ENCODE results near the gene FETUB.
"Not testable (repeated sequence)": the region's sequence is repeated elsewhere in the genome, so short reads cannot be mapped to it uniquely, and the experiment has no call there.

The FETUB gene

DNA sequence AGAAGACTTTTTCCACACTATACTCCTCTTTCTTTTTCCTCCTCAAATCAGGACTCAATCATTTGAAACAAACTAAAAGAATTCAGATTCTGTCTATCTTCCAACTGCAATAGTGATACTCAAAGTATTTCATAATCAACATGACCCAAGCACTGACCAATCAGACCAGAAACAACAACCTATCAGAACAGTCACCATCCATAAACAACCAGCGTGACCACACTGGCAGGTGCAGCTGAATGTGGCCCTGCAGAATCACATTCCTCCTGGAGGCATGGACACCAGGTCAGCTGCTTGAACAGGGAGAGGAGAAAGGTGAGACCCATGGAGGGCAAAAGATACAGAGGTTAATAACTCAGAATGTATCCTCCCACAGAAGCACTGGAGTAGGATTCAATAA is 39.0 kb downstream of the FETUB start:
- DNase-seq (ENCODE audit: low read depth) = no peak

DNA sequence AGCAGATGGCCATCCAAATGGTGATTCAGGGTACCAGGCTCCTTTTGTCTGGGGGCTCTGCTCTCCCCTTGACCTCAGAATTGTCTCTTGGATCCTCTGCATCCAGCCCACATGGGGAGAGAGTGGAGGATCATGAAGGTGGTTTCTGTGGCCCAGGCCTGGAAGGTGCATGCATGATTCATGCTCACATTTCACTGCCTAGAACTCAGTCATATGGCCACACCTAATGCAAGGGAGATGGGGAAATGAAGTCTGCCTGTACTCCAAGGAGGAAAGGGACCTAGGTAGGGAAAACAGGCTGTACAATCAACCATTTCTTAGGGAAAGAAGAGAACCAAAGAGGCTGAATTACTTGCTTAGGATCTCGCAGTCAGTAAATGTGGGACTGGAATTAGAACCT is 40.7 kb downstream of the FETUB start:
- no peak for DNase-seq (ENCODE audit: low read depth)

- no peak for DNase-seq (ENCODE audit: low read depth)
Measured at GRCh38 chr3:186682812-186683211, 42.6 kb downstream of the FETUB start.

DNA sequence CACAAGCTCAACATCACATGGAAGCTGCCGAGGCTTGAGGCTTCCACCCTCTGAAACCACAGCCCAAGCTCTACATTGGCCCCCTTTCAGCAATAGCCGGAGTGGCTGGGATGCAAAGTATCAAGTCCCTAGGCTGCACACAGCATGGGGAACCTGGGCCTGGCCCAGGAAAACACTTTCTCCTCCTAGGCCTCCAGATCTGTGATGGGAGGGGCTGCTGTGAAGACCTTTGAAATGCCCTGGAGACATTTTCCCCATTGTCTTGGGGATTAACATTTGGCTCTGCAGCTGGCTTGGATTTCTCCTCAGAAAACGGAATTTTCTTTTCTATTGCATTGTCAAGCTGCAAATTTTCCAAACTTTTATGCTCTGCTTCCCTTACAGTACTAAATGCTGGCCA is 43.8 kb downstream of the FETUB start:
- no peak for DNase-seq (ENCODE audit: low read depth)

- not testable (repeated sequence) for DNase-seq (ENCODE audit: low read depth)
Measured at GRCh38 chr3:186686475-186686874, 46.3 kb downstream of the FETUB start.

- no peak for DNase-seq (ENCODE audit: low read depth)
Measured at GRCh38 chr3:186687120-186687651, 47.0 kb downstream of the FETUB start.

DNA sequence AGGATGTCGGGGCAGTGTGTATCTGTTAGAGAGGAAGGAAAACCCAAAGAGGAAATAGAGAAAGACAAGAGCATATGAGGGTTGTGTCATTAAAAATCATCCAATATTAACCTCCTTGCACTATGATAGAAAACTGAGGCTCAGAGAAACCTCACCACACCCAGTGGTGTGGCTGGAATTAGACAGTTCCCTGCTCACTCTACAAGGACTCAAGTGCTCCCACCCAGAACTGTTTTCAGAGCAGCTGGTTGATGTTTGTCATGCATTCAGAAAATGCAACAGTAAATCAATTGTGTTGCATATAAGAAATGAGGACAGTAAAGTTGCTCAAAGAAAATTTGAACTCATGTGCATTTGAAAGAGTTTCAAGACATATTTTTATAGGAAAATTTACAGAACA is 50.1 kb downstream of the FETUB start:
- not testable (repeated sequence) for DNase-seq (ENCODE audit: low read depth)

DNA sequence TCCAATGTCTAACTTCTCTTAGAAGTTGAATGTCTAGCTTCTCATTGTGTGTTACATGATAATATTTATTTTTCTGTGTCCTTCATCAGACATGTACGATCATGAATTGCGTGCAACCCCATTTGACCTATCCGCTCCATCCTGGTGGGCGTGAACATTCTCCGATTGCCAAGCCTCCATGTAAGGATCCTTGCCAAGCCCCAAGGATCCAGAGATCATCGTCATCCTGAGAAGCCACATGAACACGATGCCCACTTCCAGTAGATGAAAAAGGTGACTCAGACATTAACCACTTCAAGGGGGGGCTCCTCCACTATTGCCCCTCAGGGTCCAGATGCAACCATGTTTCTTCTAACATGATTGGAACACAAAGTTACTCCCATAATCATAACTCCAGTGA is 51.5 kb downstream of the FETUB start:
- no peak for DNase-seq (ENCODE audit: low read depth)

DNA sequence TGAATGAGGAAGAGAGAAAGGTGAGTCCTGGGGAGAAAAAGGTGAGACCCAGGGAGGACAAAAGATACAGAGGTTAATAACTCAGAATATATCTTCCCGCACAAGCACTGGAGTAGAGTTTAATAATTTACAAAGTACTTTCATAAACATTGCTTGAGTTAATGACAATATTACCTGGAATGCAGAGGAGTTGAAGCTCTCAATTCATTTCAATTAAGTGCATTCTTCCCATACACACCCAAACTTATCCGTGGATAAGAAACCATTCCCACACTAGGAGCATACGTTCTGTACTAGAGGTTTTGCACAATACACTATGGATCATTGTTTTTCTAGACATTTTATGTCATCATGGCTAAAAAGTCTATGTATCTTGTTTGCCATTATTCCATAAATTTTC is 53.6 kb downstream of the FETUB start:
- no peak for DNase-seq (ENCODE audit: low read depth)

GRCh38 chr3:186694288-186695032 is 54.3 kb downstream of the FETUB start:
- no peak for DNase-seq (ENCODE audit: low read depth)

DNA sequence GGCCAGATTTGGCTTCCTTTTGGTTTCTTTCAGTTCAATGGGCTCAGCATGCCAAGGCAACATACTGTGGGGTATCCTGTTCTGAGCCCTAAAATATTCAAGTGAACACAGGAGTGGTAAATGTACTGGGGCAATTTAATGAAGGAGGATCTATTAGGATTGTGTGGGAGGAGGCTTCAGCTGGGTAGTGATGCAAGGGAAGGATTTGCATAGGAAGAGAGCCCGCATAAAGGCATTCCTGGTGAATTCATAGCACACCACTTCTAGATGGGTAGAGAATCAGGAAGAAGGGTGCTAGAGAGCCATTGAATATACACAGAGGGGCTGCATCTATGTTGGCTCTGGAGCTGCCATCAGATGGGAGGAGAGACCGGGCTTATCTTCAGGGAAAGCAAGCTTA is 56.3 kb downstream of the FETUB start:
- DNase-seq (ENCODE audit: low read depth) = no peak

DNA sequence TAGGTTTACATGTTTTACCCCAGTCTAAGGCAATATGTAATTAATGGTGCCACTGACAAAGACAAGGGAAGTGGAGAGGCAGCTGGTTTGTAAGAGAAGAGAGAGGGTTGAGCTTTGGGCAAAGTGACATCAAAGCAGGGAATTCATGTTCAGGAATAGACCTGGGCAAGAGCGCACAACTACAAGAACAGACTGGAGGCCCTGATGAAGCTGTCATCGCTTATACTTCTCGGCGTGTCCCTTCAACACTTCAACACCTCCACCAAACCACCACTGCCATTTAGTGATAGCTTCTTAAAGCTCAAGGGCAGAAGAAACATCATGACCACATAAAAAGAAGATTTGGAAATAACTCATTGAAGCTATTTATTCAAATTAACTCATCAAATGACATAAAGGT is 57.3 kb downstream of the FETUB start:
- DNase-seq (ENCODE audit: low read depth) = no peak

- no peak for DNase-seq (ENCODE audit: low read depth)
Measured at GRCh38 chr3:186700267-186700666, 60.1 kb downstream of the FETUB start.

DNA sequence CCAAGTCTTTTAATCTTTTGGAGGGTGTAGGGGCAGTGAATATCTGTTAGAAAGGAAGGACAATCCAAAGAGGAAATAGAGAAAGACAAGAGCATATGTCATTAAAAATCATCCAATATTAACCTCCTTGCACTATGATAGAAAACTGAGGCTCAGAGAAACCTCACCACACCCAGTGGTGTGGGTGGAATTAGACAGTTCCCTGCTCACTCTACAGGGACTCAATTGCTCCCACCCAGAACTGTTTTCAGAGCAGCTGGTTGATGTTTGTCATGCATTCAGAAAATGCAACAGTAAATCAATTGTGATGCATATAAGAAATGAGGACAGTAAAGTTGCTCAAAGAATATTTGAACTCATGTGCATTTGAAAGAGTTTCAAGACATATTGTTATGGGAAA is 62.3 kb downstream of the FETUB start:
- not testable (repeated sequence) for DNase-seq (ENCODE audit: low read depth)

Data from stimulated activated CD8-positive, alpha-beta memory T cell treated with anti-CD3 and anti-CD28 coated beads, Interleukin-12 subunit alpha, Interleukin-12 subunit beta, amount 100 ng/mL, for 4 hours (primary cell).